Ishikawa (cell line): ENCODE measurements around the gene TLK1.

Experiments
- CEBPB ChIP-seq: IDR thresholded peaks from 2 replicates; pipeline ENCODE4 v1.6.1; 2012
- CREB1 ChIP-seq: IDR thresholded peaks from 2 replicates; pipeline ENCODE4 v1.6.1; 2012; ENCODE audit warnings: low read depth
- EGR1 ChIP-seq: IDR thresholded peaks from 2 replicates; pipeline ENCODE4 v1.6.1; 2012
- EP300 ChIP-seq: IDR thresholded peaks from 2 replicates; pipeline ENCODE4 v1.6.1; 2012; ENCODE audit warnings: borderline replicate concordance
- FOXM1 ChIP-seq: IDR thresholded peaks from 2 replicates; pipeline ENCODE4 v1.6.1; 2012; ENCODE audit warnings: low read depth, borderline replicate concordance
- MAX ChIP-seq: IDR thresholded peaks from 2 replicates; pipeline ENCODE4 v1.6.1; 2012
- NFIC ChIP-seq: IDR thresholded peaks from 2 replicates; pipeline ENCODE4 v1.6.1; 2012
- RAD21 ChIP-seq: IDR thresholded peaks from 2 replicates; pipeline ENCODE4 v1.6.1; 2012; ENCODE audit warnings: low read depth
- REST ChIP-seq: IDR thresholded peaks from 2 replicates; pipeline ENCODE4 v1.6.1; 2012; ENCODE audit warnings: low read depth, mild to moderate bottlenecking
- TAF1 ChIP-seq: IDR thresholded peaks from 2 replicates; pipeline ENCODE4 v1.6.1; 2012; ENCODE audit warnings: low read depth, mild to moderate bottlenecking
- TCF12 ChIP-seq: IDR thresholded peaks from 2 replicates; pipeline ENCODE4 v1.6.1; 2012; ENCODE audit warnings: low read depth
- TEAD4 ChIP-seq: IDR thresholded peaks from 2 replicates; pipeline ENCODE4 v1.6.1; 2012
- USF1 ChIP-seq: IDR thresholded peaks from 2 replicates; pipeline ENCODE4 v1.6.1; 2012
- YY1 ChIP-seq: IDR thresholded peaks from 2 replicates; pipeline ENCODE4 v1.6.1; 2012; ENCODE audit warnings: low read depth
- ZBTB7A ChIP-seq: IDR thresholded peaks from 2 replicates; pipeline ENCODE4 v1.6.1; 2012; ENCODE audit warnings: low read depth

The TLK1 gene

GRCh38 chr2:171066110-171066509 lies 94.6 kb downstream of the TLK1 start:
- TF ChIP-seq CREB1 (no peak), USF1 (no peak), TCF12 (no peak), EP300 (no peak), YY1 (no peak), TAF1 (no peak), TEAD4 (no peak), RAD21 (no peak), MAX (no peak), CEBPB (no peak), REST (no peak), FOXM1 (no peak), ZBTB7A (no peak)

GRCh38 chr2:171057575-171057974 lies 103.1 kb downstream of the TLK1 start:
- TF ChIP-seq NFIC (no peak), FOXM1 (no peak), TCF12 (no peak), TAF1 (no peak), CEBPB (no peak), USF1 (no peak), YY1 (no peak), MAX (no peak), EP300 (no peak), REST (no peak), ZBTB7A (no peak), RAD21 (no peak), TEAD4 (no peak), CREB1 (no peak), EGR1 (no peak)

GRCh38 chr2:171056307-171056706 lies 104.4 kb downstream of the TLK1 start:
- TF ChIP-seq TCF12 (no peak), CEBPB (no peak), RAD21 (no peak), EP300 (no peak), NFIC (no peak), TAF1 (no peak), MAX (no peak), ZBTB7A (no peak), REST (no peak), FOXM1 (no peak), CREB1 (no peak), EGR1 (no peak), TEAD4 (no peak), USF1 (no peak), YY1 (no peak)

- TF ChIP-seq ZBTB7A: no peak
- TF ChIP-seq EGR1: no peak
- no peak for TF ChIP-seq RAD21
- no peak for TF ChIP-seq TEAD4
These were observed 111.0 kb downstream of the TLK1 start for GRCh38 chr2:171049691-171050090.
